LNCAP (cell line): ENCODE results near the gene RCOR3.

Source experiments
- CTCF ChIP-seq: fragments of 450-650 bp; IDR thresholded peaks from 2 replicates; pipeline ENCODE4 v1.5.1; 2017; ENCODE audit warnings: mild to moderate bottlenecking

Gene RCOR3

GRCh38 chr1:211353562-211354212 is 94.5 kb downstream of the RCOR3 start:
- TF ChIP-seq CTCF: no peak

- no peak for TF ChIP-seq CTCF
Measured at GRCh38 chr1:211355873-211356272, 96.7 kb downstream of the RCOR3 start.

- TF ChIP-seq CTCF: no peak
Measured at GRCh38 chr1:211356723-211357407, 97.7 kb downstream of the RCOR3 start.

- no peak for TF ChIP-seq CTCF
Measured at GRCh38 chr1:211358685-211359084, 99.5 kb downstream of the RCOR3 start.

- no peak for TF ChIP-seq CTCF
Measured at GRCh38 chr1:211359876-211360275, 100.7 kb downstream of the RCOR3 start.

- no peak for TF ChIP-seq CTCF
Measured at GRCh38 chr1:211361202-211361601, 102.0 kb downstream of the RCOR3 start.
